ENCODE results near the gene CD40. TPM values are rescaled to one million over a fixed set of nuclear protein-coding genes. Genes with fewer than 3 reads are reported as not detected.

The CD40 gene
- total and polyA plus RNA-seq, 2 of the 8 experiments (the other 6 are each of a cell fraction or from before 2014, with no cell fraction given), result 14.5 to 18.8 TPM

- Histone ChIP-seq H3K4me2 (ENCODE audit: insufficient read depth in 1 of 2, low read depth in 2 of 2, low read length in 2 of 2) (no peak overlapping the region), H3K18ac (ENCODE audit: extremely low read depth, low read length) (no peak overlapping the region), H3K56ac (replicated peaks; ENCODE audit: insufficient read length, low read depth, low read length) (no peak overlapping the region), H3K4me1 (replicated peaks in 1 of 4; ENCODE audit: control insufficient read depth in 3 of 4, insufficient read depth in 4 of 4, low read length in 3 of 4) (peaks cover 0 to 8% (median 5%) of the 10 kb centered on the region in 4 experiments; a peak in 5 of 7 replicates), H3K36me3 (ENCODE audit: control insufficient read depth in 2 of 4, insufficient read depth in 4 of 4, low read length in 3 of 4) (no peaks in the 10 kb centered on the region), H3K79me1 (ENCODE audit: low read depth, low read length) (no peaks in the 10 kb centered on the region), H3K4ac (replicated peaks; ENCODE audit: insufficient read length, low read depth, low read length) (no peak overlapping the region), H2AFZ (ENCODE audit: low read length) (no peak overlapping the region), H2BK120ac (replicated peaks; ENCODE audit: low read depth, low read length) (no peak overlapping the region), H4K20me1 (replicated peaks in 1 of 2; ENCODE audit: control insufficient read depth in 1 of 2, insufficient read depth in 2 of 2, low read length in 2 of 2) (no peaks in the 10 kb centered on the region), H4K8ac (ENCODE audit: extremely low read depth, insufficient read depth, low read length) (no peak overlapping the region), H3K79me2 (ENCODE audit: control insufficient read depth in 1 of 2, insufficient read depth in 2 of 2, low read length in 2 of 2) (no peaks in the 10 kb centered on the region), H3K14ac (ENCODE audit: insufficient read length) (no peak overlapping the region), H2BK20ac (ENCODE audit: low read length) (no peak overlapping the region), H2BK15ac (ENCODE audit: low read length) (0 out of 2 replicates have a peak overlapping the region, but pooled peaks have one; percentile 34), H3K23me2 (ENCODE audit: low read depth, low read length) (no peaks in the 10 kb centered on the region), H3K27me3 (replicated peaks in 1 of 4; ENCODE audit: control insufficient read depth in 3 of 4, extremely low read depth in 1 of 4, insufficient read depth in 3 of 4, low read length in 3 of 4) (no peaks in the 10 kb centered on the region), H3K9ac (replicated peaks in 1 of 4; ENCODE audit: extremely low read depth in 1 of 4, low read depth in 3 of 4, low read length in 3 of 4) (no peak overlapping the region), H3K27ac (ENCODE audit: low read depth, low read length) (no peak overlapping the region), H3K23ac (ENCODE audit: insufficient read length) (no peak overlapping the region), H2BK5ac (ENCODE audit: low read depth, low read length) (no peak overlapping the region), H4K91ac (replicated peaks; ENCODE audit: insufficient read length, low read length) (no peak overlapping the region), H2AK5ac (ENCODE audit: low read depth, low read length) (no peak overlapping the region), H2BK12ac (ENCODE audit: low read depth, low read length) (no peak overlapping the region), H3K9me3 (ENCODE audit: insufficient read depth in 2 of 2, low read depth in 1 of 2, low read length in 1 of 2) (no peaks in the 10 kb centered on the region), H3K4me3 (ENCODE audit: extremely low read depth in 1 of 4, insufficient read depth in 2 of 4, low read depth in 3 of 4, low read length in 4 of 4) (no peak overlapping the region), H4K5ac (ENCODE audit: insufficient read length, low read depth, low read length) (no peak overlapping the region)
- POLR2A ChIA-PET (ENCODE audit: partially characterized antibody), result interaction anchor here (1.1 to 1.2 kb wide), 2 partner anchors 10 to 193 kb away, joined by 3 to 4 read pairs; no protein-coding TSS in a partner anchor
- FAIRE-seq (no peak), DNase-seq (ENCODE audit: low read depth in 1 of 2, low spot score in 2 of 2) (no peak)
- TF ChIP-seq JUND (IDR thresholded peaks at IDR 0.05; ENCODE audit: low read length), result no peak
- TF ChIP-seq ATF2 (IDR thresholded peaks at IDR 0.05; ENCODE audit: low read length), result no peak
- no peak for TF ChIP-seq POLR2A (IDR thresholded peaks at IDR 0.05; ENCODE audit: control extremely low read depth in 1 of 2, low read depth in 2 of 2, low read length in 2 of 2)
- no peak for TF ChIP-seq KDM5A (IDR thresholded peaks at IDR 0.05; ENCODE audit: low read length)
- 70% methylated on average over 8 of the region's 8 CpGs; no CpG with 5 or more reads in 1 of the 2 experiments for WGBS, 2 experiments (ENCODE audit: extremely low coverage in 1 of 2, insufficient coverage in 1 of 2, insufficient read length in 1 of 2, insufficient replicate concordance in 2 of 2, low coverage in 1 of 2, low lambda C conversion rate in 2 of 2, missing lambda C conversion rate in 1 of 2)
- CTCF ChIA-PET (ENCODE audit: partially characterized antibody), result interaction anchor here (0.6 to 21.6 kb wide), 10 partner anchors 12 to 164 kb away, joined by 3 to 233 read pairs (median 4); no protein-coding TSS in a partner anchor
Measured at GRCh38 chr20:46144432-46145025, 26.4 kb downstream of the CD40 start.

Data from H1 (cell line).